Gastroesophageal sphincter (tissue), 3 donors: ENCODE results near the gene CDH3.

Experiments used
- CTCF ChIP-seq, 4 experiments: fragments of 200-600 bp in 2 of 4; fragments of 450-650 bp in 2 of 4; sonication (generic) in 1 of 4; IDR thresholded peaks; one replicate each; pipeline ENCODE4 v1.5.1; 2017 to 2019; ENCODE audit warnings: antibody characterized with exemption in 4 of 4, mild to moderate bottlenecking in 2 of 4, moderate library complexity in 2 of 4
- POLR2A ChIP-seq, 2 donors: fragments of 450-650 bp; IDR thresholded peaks; one replicate each; pipeline ENCODE4 v1.6.1; 2017; ENCODE audit warnings: antibody characterized with exemption in 2 of 2, mild to moderate bottlenecking in 2 of 2, moderate library complexity in 1 of 2

GRCh38 chr16:68642047-68642435 is 3.1 kb upstream of the CDH3 start:
- no peak for TF ChIP-seq CTCF (IDR thresholded peaks at IDR 0.05)
- TF ChIP-seq POLR2A (IDR thresholded peaks at IDR 0.05): no peak
